GM15510 (cell line): ENCODE measurements around the gene JUN.

Experiments used
- POLR2A ChIP-seq: IDR thresholded peaks from 3 replicates; pipeline ENCODE4 v1.6.1; 2011; ENCODE audit warnings: borderline replicate concordance; ENCODE audit not compliant: insufficient read length; ENCODE audit errors: extremely low read depth

The JUN gene

DNA sequence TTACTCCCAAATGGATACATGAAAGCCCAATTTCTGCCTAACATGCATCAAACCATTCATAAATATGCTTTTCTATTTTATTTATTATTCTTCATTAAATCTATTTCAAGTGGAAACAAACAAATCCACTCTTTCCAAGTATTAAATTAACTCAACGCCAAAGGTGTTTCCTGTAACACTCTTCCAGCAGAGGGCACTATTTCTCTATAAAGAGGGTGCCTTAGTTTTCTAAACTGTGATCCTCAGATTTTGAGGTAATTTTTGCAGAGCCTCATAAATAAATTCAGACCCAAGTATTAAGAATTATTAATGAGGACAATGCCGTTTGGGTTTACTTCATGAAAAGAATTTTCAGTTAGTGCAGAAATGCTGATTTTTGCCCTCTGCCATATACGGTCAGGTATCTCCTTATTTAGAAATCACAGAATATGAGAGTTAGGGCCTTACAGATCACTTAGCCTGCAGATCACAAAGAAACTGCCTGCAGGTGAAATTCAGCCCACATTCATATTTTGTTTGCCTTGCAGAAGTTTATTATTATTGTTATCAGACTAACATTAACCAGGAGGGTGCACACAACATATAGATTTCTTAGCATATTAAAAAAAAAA lies 43.9 kb downstream of the JUN start:
- no peak for TF ChIP-seq POLR2A

DNA sequence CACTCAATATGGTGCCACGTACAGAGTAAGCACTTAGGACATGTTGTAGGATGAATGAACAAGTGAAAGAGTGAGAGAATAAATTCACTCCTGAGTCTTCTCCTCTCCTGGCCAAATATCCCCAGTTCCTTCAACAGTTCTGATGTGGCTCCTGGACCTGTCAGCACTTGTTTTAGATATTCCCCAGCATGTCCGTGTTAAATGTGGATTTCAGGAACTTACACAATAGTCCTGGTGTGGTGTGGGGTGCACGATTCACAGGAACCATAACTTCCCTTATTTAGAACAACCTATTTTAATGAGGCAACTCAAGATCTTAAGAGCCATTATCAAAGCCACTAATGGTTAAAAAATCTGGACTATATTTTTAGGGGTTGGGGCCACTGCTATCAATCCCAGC lies 45.0 kb downstream of the JUN start:
- TF ChIP-seq POLR2A: no peak

DNA sequence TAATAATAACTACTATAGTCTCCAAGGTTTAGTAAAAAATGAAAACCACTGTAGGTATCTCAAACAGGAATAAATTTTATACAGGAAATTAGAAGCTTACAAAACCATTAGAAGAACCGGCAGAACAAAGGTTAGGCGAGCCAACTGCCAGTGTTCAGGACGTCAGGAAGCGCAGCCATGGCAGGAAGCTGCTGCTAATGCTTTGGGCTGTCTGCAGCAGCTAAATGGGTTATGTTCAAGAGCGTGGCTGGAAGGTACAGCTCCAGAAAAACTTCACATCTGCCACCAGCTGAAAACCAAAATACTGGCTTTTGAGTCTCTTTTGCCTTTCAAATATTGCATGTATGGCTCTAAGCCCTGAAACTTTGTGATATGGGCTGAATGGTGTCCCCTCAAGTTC lies 48.3 kb downstream of the JUN start:
- TF ChIP-seq POLR2A: no peak

DNA sequence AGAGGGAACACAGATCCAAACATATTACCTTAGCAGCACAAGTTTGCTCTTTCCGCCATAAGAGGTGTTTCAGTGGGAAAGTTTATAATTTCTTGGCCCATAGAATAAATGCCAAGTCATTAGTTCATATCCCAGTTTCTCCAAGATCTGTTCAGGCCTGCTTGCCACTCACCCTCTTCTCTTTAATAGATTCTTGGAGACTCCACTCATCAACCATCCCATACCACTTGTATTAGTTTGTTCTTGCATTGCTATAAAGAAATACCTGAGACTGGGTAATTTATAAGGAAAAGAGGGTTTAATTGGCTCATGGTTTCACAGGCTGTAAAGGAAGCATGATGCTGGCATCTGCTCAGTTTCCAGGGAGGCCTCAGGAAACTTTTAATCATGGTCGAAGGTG lies 49.2 kb downstream of the JUN start:
- no peak for TF ChIP-seq POLR2A

DNA sequence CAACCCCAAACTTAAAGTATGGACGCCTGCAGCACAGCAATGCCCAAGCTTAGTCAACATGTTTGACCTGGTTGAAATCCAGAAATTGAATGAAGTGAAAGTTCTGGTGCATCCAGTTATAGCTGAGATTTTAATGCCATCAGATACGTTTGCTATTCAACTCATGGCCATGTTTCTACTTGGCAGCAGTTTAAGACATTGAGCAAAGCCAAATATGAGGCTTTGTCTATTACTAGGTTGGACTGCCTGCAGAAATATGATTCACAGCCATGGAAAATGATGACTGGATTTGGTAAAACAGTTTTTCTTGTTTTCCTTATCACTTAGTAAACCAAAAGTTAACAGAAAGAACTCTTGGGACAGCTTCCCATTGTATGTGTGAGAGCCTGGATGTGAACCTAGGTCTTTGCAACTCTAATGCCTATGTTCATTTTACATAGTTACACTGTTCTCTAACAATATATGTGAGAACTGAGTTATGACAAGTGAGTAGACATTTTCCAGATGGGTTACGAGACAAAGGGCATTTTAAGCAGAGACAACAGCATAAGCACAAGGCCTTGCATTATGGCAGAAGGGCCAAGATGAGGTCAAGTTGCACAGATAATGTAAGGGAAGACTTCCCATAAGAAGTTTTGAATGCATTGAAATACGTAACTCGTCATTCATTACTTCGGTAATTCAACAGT lies 51.6 kb downstream of the JUN start:
- no peak for TF ChIP-seq POLR2A
